Left kidney (tissue), 2 donors: Measurements from ENCODE around the gene ZNF771. TPM values are rescaled to one million over a fixed set of nuclear protein-coding genes. Genes with fewer than 3 reads are reported as not detected.
"Not testable (repeated sequence)": the region's sequence is repeated elsewhere in the genome, so short reads cannot be mapped to it uniquely, and the experiment has no call there.

Experiments used
- DNase-seq: peaks from one replicate; pipeline ENCODE4 v3.0.0-alpha.2; 2013
- polyA plus RNA-seq: library from polyadenylated mRNA; unstranded; fragments of 120-200 nt; gene quantifications from one replicate; pipeline ENCODE4 v1.2.1, GENCODE V29; 2013; ENCODE audit not compliant: insufficient read length

ZNF771 gene
- polyA plus RNA-seq, 1 donor: 4.5 TPM

DNA sequence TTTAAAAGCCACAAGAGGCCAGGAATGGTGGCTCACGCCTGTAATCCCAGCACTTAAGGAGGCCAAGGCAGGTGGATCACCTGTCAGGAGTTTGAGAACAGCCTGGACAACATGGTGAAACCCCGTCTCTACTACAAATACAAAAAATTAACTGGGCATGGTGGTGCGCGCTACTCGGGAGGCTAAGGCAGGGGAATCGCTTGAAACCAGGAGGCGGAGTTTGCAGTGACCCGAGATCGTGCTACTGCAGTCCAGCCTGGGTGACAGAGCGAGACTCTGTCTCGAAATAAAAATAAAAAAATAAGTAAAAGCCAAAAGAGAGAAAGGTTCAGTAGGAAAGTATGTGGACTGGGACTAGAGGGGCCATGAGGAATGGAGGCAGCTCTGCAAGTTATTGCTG, 52.0 kb downstream of the ZNF771 start:
- no peak for DNase-seq

DNA sequence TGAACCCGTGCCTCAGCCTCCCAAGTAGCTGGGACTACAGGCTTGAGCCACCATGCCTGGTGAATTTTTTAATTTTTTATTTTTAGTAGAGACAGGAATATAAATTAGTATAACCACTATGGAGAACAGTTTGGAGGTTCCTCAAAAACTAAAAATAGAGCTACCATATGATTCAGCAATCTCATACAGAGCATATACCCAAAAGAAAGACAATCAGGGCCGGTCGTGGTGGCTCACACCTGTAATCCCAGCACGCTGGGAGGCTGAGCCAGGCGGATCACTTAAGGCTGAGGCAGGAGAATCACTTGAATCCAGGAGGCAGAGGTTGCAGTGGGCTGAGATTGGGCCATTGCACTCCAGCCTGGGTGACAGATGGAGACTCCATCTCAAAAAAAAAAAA, 54.0 kb downstream of the ZNF771 start:
- not testable (repeated sequence) for DNase-seq

DNA sequence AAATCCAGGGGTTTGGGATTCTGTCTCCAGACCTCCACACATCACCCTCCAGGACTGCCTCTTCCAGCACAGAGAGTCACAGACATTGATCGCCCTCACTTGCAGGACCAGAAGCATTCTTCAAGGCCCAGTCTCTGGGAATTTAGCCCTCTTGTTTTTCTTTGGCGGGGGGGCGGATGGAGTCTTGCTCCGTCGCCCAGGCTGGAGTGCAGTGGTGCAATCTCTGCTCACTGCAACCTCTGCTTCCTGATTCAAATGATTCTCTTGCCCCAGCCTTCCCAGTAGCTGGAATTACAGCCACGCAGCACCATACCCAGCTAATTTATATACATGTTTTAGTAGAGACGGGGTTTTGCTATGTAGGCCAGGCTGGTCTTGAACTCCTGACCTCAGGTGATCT, 56.7 kb downstream of the ZNF771 start:
- no peak for DNase-seq

Other genes with a start within 250 kb of the ZNF771 start
- gene CORO1A, start 224.0 kb upstream of the ZNF771 start, polyA plus RNA-seq: 7.3 TPM
- 23.4 TPM for gene BOLA2B, start 213.9 kb upstream of the ZNF771 start, polyA plus RNA-seq
- gene SLX1A, start 213.7 kb upstream of the ZNF771 start, polyA plus RNA-seq: 30.7 TPM
- gene SULT1A3, start 208.4 kb upstream of the ZNF771 start, polyA plus RNA-seq: 15.8 TPM
- 27.9 TPM for gene NPIPB13, start 159.1 kb upstream of the ZNF771 start, polyA plus RNA-seq
- 53.5 TPM for gene CD2BP2, start 52.3 kb upstream of the ZNF771 start, polyA plus RNA-seq
- gene TBC1D10B, start 37.1 kb upstream of the ZNF771 start, polyA plus RNA-seq: 35.5 TPM
- gene MYL11, start 32.8 kb upstream of the ZNF771 start, polyA plus RNA-seq: 0.63 TPM
- 1.8 TPM for gene SEPTIN1, start 25.0 kb upstream of the ZNF771 start, polyA plus RNA-seq
- gene ZNF48, start 12.2 kb upstream of the ZNF771 start, polyA plus RNA-seq: 12.4 TPM
- gene DCTPP1, start 22.4 kb downstream of the ZNF771 start, polyA plus RNA-seq: 43.9 TPM
- gene SEPHS2, start 38.3 kb downstream of the ZNF771 start, polyA plus RNA-seq: 87.0 TPM
- gene ITGAL, start 65.1 kb downstream of the ZNF771 start, polyA plus RNA-seq: 2.1 TPM
- 44.5 TPM for gene ZNF768, start 119.0 kb downstream of the ZNF771 start, polyA plus RNA-seq
- 9.4 TPM for gene ZNF747, start 127.3 kb downstream of the ZNF771 start, polyA plus RNA-seq
- gene ZNF764, start 150.8 kb downstream of the ZNF771 start, polyA plus RNA-seq: 11.8 TPM
- 13.6 TPM for gene ZNF688, start 164.1 kb downstream of the ZNF771 start, polyA plus RNA-seq
- gene ZNF785, start 178.1 kb downstream of the ZNF771 start, polyA plus RNA-seq: 30.0 TPM
- 14.0 TPM for gene ZNF689, start 202.8 kb downstream of the ZNF771 start, polyA plus RNA-seq
- 50.1 TPM for gene PRR14, start 243.4 kb downstream of the ZNF771 start, polyA plus RNA-seq